Mesenchymal stem cell (in vitro differentiated cells and primary cell): ENCODE results near the gene OR52N5.

Experiments
- DNase-seq: peaks from one replicate; pipeline ENCODE4 v3.0.0-alpha.2; 2013
- H2AFZ ChIP-seq: one replicate; pipeline ENCODE4 v1.6.1; 2013; ENCODE audit warnings: low read depth, mild to moderate bottlenecking, control low read depth, inconsistent platforms, low read length, moderate library complexity
- H2AK5ac ChIP-seq: 2 replicates; pipeline ENCODE4 v1.6.1; 2013; ENCODE audit warnings: low read length, moderate library complexity, mild to moderate bottlenecking, inconsistent platforms; ENCODE audit not compliant: severe bottlenecking
- H2BK120ac ChIP-seq: one replicate; pipeline ENCODE4 v1.6.1; 2013; ENCODE audit warnings: low read depth, mild to moderate bottlenecking, inconsistent platforms, low read length, moderate library complexity
- H2BK12ac ChIP-seq, 2 experiments: one replicate each; pipeline ENCODE4 v1.6.1; 2013; ENCODE audit warnings: inconsistent platforms in 2 of 2, low read length in 2 of 2, mild to moderate bottlenecking in 2 of 2, moderate library complexity in 2 of 2, control low read depth in 1 of 2
- H2BK15ac ChIP-seq: one replicate; pipeline ENCODE4 v1.6.1; 2013; ENCODE audit warnings: mild to moderate bottlenecking, low read depth, inconsistent platforms; ENCODE audit not compliant: poor library complexity, severe bottlenecking
- H2BK5ac ChIP-seq: 2 replicates; pipeline ENCODE4 v1.6.1; 2013; ENCODE audit warnings: low read depth, mild to moderate bottlenecking, low read length, control low read depth, inconsistent platforms; ENCODE audit not compliant: poor library complexity, severe bottlenecking
- H3K14ac ChIP-seq, 2 experiments: one replicate each; pipeline ENCODE4 v1.6.1; 2013; ENCODE audit warnings: inconsistent platforms in 2 of 2, low read length in 2 of 2, control low read depth in 1 of 2, mild to moderate bottlenecking in 1 of 2, moderate library complexity in 1 of 2
- H3K18ac ChIP-seq, 2 experiments: one replicate each; pipeline ENCODE4 v1.6.1; 2013; ENCODE audit warnings: inconsistent platforms in 2 of 2, low read length in 2 of 2, control low read depth in 1 of 2, low read depth in 1 of 2, mild to moderate bottlenecking in 1 of 2
- H3K23ac ChIP-seq, 2 experiments: one replicate each; pipeline ENCODE4 v1.6.1; 2013; ENCODE audit warnings: inconsistent platforms in 2 of 2, low read length in 2 of 2, mild to moderate bottlenecking in 2 of 2, moderate library complexity in 2 of 2, control low read depth in 1 of 2
- H3K27ac ChIP-seq: 2 replicates; pipeline ENCODE4 v1.5.1; 2013; ENCODE audit warnings: mild to moderate bottlenecking, moderate library complexity, low read length, control low read depth, inconsistent platforms; ENCODE audit not compliant: poor library complexity, severe bottlenecking
- H3K27me3 ChIP-seq, 2 experiments: 2 replicates each; pipeline versions ENCODE4 v1.6.1 to v1.7.0; 2013; ENCODE audit warnings: low read length in 2 of 2, mild to moderate bottlenecking in 2 of 2, moderate library complexity in 2 of 2, control low read depth in 1 of 2, inconsistent platforms in 1 of 2; ENCODE audit not compliant: control insufficient read depth in 1 of 2, insufficient read depth in 1 of 2
- H3K36me3 ChIP-seq, 2 experiments: 2 replicates each; pipeline versions ENCODE4 v1.6.1 to v1.7.0; 2013; ENCODE audit warnings: low read length in 2 of 2, control low read depth in 1 of 2, inconsistent platforms in 1 of 2, low read depth in 1 of 2, mild to moderate bottlenecking in 1 of 2; ENCODE audit not compliant: insufficient read depth in 2 of 2, control insufficient read depth in 1 of 2
- H3K4ac ChIP-seq, 2 experiments: one replicate each; pipeline ENCODE4 v1.6.1; 2013; ENCODE audit warnings: inconsistent platforms in 2 of 2, low read length in 2 of 2, mild to moderate bottlenecking in 2 of 2, moderate library complexity in 2 of 2, control low read depth in 1 of 2, low read depth in 1 of 2
- H3K4me1 ChIP-seq: 2 replicates; pipeline ENCODE4 v1.6.1; 2013; ENCODE audit warnings: low read depth, low read length, control low read depth; ENCODE audit not compliant: control insufficient read depth, insufficient read depth
- H3K4me2 ChIP-seq: 2 replicates; pipeline ENCODE4 v1.6.1; 2013; ENCODE audit warnings: low read length, mild to moderate bottlenecking, inconsistent platforms; ENCODE audit not compliant: poor library complexity, severe bottlenecking
- H3K4me3 ChIP-seq, 2 experiments: 2 replicates each; pipeline versions ENCODE4 v1.5.1 to v1.7.0; 2013; ENCODE audit warnings: low read length in 2 of 2, mild to moderate bottlenecking in 2 of 2, control low read depth in 1 of 2, low read depth in 1 of 2; ENCODE audit not compliant: insufficient read depth in 1 of 2
- H3K79me1 ChIP-seq: replicated peaks from 2 replicates; pipeline ENCODE4 v1.6.1; 2013; ENCODE audit warnings: mild to moderate bottlenecking, control low read depth, low read length, inconsistent platforms; ENCODE audit not compliant: poor library complexity, severe bottlenecking
- H3K9ac ChIP-seq: 2 replicates; pipeline ENCODE4 v1.7.0; 2013; ENCODE audit warnings: mild to moderate bottlenecking, low read length, moderate library complexity
- H3K9me3 ChIP-seq: 2 replicates; pipeline ENCODE4 v1.7.0; 2013; ENCODE audit warnings: mild to moderate bottlenecking, low read length; ENCODE audit not compliant: control insufficient read depth
- H4K8ac ChIP-seq: one replicate; pipeline ENCODE4 v1.6.1; 2013; ENCODE audit warnings: inconsistent platforms, mild to moderate bottlenecking, low read length, moderate library complexity
- H4K91ac ChIP-seq: one replicate; pipeline ENCODE4 v1.6.1; 2013; ENCODE audit warnings: mild to moderate bottlenecking, low read length, inconsistent platforms
- WGBS: methylation state at CpG from one replicate; pipeline ENCODE4 v1.1.7; 2013; ENCODE audit warnings: mixed read lengths; 5-methylcytosine and 5-hydroxymethylcytosine counted together

Gene OR52N5

DNA sequence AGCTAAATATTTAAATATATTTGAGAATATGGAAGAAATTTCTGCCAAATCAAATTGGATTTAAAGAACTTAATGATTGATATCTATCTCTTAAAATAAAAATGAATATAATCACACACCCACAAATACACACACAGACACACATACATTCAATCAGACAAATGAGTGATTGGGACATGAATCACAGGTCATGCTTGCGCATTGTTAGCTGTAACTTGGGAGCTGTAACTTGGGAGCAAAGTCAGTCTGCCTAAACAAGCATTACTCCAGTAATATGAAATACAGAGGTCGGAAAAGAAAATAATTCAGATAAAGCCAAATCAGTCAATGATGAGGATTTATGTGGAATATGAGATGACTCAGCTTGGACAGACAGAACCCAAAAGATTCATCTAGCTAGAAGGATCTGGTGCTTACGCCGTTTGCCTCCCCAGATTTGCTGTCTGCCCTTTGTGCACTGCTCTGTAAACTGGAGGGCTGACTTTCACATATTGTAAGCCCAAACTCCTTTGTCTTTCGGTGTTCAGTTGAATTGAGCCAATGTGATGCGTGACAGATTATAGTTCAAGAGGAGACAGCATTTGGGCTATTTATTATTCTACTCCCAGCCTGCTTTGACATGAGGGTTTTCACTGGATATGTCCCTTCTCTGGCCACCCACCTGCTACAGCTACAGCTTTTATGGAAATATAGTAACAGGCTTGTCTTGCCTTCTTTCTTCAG, 45.3 kb downstream of the OR52N5 start:
- H3K14ac ChIP-seq: no peak overlapping the region
- peaks cover 8% of the 10 kb centered on the region for H3K9me3 ChIP-seq
- H4K91ac ChIP-seq: no peak overlapping the region
- peaks cover 0 to 5% of the 10 kb centered on the region in 2 experiments for H3K27me3 ChIP-seq
- no peak overlapping the region for H3K27ac ChIP-seq
- H2AFZ ChIP-seq: no peak overlapping the region
- no peaks in the 10 kb centered on the region for H3K79me1 ChIP-seq
- no peaks in the 10 kb centered on the region for H3K36me3 ChIP-seq
- H2AK5ac ChIP-seq: no peak overlapping the region
- H3K9ac ChIP-seq: no peak overlapping the region
- H3K4me1 ChIP-seq: peaks cover 1% of the 10 kb centered on the region
- DNase-seq: no peak
- H3K18ac ChIP-seq: no peak overlapping the region
- H2BK120ac ChIP-seq: no peak overlapping the region
- no peak overlapping the region for H3K4me3 ChIP-seq
- no peak overlapping the region for H4K8ac ChIP-seq
- H3K4me2 ChIP-seq: no peak overlapping the region
- 83% methylated on average over 6 of the region's 6 CpGs for WGBS
- H2BK5ac ChIP-seq: no peak overlapping the region
- H2BK12ac ChIP-seq: no peak overlapping the region
- no peak overlapping the region for H2BK15ac ChIP-seq
- H3K4ac ChIP-seq: no peak overlapping the region
- no peak overlapping the region for H3K23ac ChIP-seq

DNA sequence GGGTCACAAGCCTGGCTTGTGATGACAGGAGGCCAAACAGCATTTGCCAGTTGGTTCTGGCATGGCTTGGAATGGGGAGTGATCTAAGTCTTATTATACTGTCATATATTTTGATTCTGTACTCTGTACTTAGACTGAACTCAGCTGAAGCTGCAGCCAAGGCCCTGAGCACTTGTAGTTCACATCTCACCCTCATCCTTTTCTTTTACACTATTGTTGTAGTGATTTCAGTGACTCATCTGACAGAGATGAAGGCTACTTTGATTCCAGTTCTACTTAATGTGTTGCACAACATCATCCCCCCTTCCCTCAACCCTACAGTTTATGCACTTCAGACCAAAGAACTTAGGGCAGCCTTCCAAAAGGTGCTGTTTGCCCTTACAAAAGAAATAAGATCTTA, 46.1 kb downstream of the OR52N5 start:
- Histone ChIP-seq H2AFZ (no peak overlapping the region), H3K4ac (no peak overlapping the region), H3K23ac (no peak overlapping the region), H2BK12ac (no peak overlapping the region), H2BK15ac (no peak overlapping the region), H2BK5ac (no peak overlapping the region), H3K27me3 (peaks cover 0 to 5% of the 10 kb centered on the region in 2 experiments), H3K9me3 (peaks cover 8% of the 10 kb centered on the region), H3K27ac (no peak overlapping the region), H2BK120ac (no peak overlapping the region), H3K4me2 (no peak overlapping the region), H4K91ac (no peak overlapping the region), H3K4me3 (no peak overlapping the region), H2AK5ac (no peak overlapping the region), H4K8ac (no peak overlapping the region), H3K9ac (no peak overlapping the region), H3K79me1 (no peaks in the 10 kb centered on the region), H3K14ac (peak overlapping the region in 1 of 2 experiments; percentile 5), H3K4me1 (peaks cover 1% of the 10 kb centered on the region), H3K18ac (no peak overlapping the region), H3K36me3 (no peaks in the 10 kb centered on the region)
- no peak for DNase-seq

- no peak within 1 kb of the TSS for H3K4me2 ChIP-seq
- no peaks in the 10 kb centered on the region for H3K79me1 ChIP-seq
- H3K4ac ChIP-seq: no peak within 1 kb of the TSS
- no peak within 1 kb of the TSS for H3K18ac ChIP-seq
- H3K27me3 ChIP-seq: peaks cover 0 to 5% of the 10 kb centered on the region in 2 experiments
- no peak within 1 kb of the TSS for H4K91ac ChIP-seq
- peak within 1 kb of the TSS in 1 of 2 experiments; percentile 5 for H3K14ac ChIP-seq
- H3K9me3 ChIP-seq: peaks cover 2% of the 10 kb centered on the region
- H3K4me3 ChIP-seq: no peak within 1 kb of the TSS
- DNase-seq: no peak
- H2BK15ac ChIP-seq: no peak within 1 kb of the TSS
- WGBS: 76% methylated on average over 1 of the region's 1 CpG
- no peak within 1 kb of the TSS for H2AK5ac ChIP-seq
- H2BK120ac ChIP-seq: no peak within 1 kb of the TSS
- no peak within 1 kb of the TSS for H2BK5ac ChIP-seq
- no peak within 1 kb of the TSS for H4K8ac ChIP-seq
- H3K4me1 ChIP-seq: peaks cover 1% of the 10 kb centered on the region
- no peak within 1 kb of the TSS for H3K9ac ChIP-seq
- no peak within 1 kb of the TSS for H2AFZ ChIP-seq
- H2BK12ac ChIP-seq: no peak within 1 kb of the TSS
- H3K27ac ChIP-seq: no peak within 1 kb of the TSS
- no peaks in the 10 kb centered on the region for H3K36me3 ChIP-seq
- no peak within 1 kb of the TSS for H3K23ac ChIP-seq
Observed at GRCh38 chr11:5736396-5736795, 46.8 kb downstream of the OR52N5 start, which contains the start of gene OR56B1. OR56B1 (plus strand) TSS chr11:5736448; CDS start chr11:5736517, 69 bp downstream.

DNA sequence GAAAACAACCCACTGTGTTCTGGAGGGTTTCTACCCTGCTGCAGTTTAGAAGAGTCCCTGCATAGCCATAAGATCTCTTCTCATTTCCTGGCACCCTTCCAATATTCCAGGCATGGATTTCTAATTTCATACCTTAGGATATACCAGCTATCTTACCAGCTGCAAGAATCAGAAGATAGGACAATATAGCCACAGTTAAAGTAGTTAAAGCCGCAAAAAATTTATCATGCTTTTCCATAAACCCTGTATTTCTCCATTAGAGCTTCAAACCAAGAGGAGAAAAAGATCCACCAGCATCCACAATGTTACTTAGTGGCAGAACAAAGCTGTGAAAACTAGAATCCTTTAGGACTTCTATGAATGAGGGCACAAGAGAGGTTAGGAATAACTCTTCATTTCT, 55.5 kb downstream of the OR52N5 start:
- H2AFZ ChIP-seq: no peak overlapping the region
- peaks cover 9 to 13% of the 10 kb centered on the region in 2 experiments for H3K27me3 ChIP-seq
- no peak overlapping the region for H2BK12ac ChIP-seq
- WGBS: 83% methylated on average over 1 of the region's 1 CpG
- no peak for DNase-seq
- H4K91ac ChIP-seq: no peak overlapping the region
- no peak overlapping the region for H2BK120ac ChIP-seq
- no peak overlapping the region for H3K4me3 ChIP-seq
- H2AK5ac ChIP-seq: no peak overlapping the region
- no peak overlapping the region for H3K18ac ChIP-seq
- no peaks in the 10 kb centered on the region for H3K9me3 ChIP-seq
- H3K27ac ChIP-seq: no peak overlapping the region
- no peak overlapping the region for H3K23ac ChIP-seq
- no peak overlapping the region for H3K4me2 ChIP-seq
- no peak overlapping the region for H2BK15ac ChIP-seq
- no peak overlapping the region for H2BK5ac ChIP-seq
- no peak overlapping the region for H4K8ac ChIP-seq
- no peaks in the 10 kb centered on the region for H3K36me3 ChIP-seq
- no peak overlapping the region for H3K14ac ChIP-seq
- H3K79me1 ChIP-seq: no peaks in the 10 kb centered on the region
- no peak overlapping the region for H3K4ac ChIP-seq
- H3K4me1 ChIP-seq: no peaks in the 10 kb centered on the region
- H3K9ac ChIP-seq: no peak overlapping the region
